ENCODE data around the gene UGT1A8.

The UGT1A8 gene

DNA sequence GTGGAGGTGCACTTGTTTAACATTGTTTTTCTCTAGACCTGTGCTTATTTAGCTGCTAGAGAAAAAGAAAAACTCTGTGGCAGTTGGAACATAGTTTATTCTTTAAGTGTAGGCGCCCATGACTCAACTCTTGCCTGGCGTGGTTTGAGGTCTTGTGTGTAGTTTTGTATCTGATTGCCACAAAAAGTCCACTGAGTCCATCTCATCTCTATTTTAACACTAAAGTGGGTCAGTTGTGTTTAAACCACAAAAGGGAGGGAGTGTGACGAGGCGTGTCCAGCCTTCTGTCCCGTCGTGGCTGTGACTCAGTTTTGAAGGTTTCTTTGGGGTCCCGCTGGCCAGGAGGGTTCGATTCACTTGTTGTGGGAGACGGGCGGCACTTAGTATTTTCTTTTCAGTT lies 39.0 kb downstream of the UGT1A8 start:
- DNase-seq (ENCODE audit: insufficient read length, low spot score) (no peak), FAIRE-seq (no peak)
- no peak for TF ChIP-seq POLR2A (IDR thresholded peaks at IDR 0.05; ENCODE audit: low read depth, low read length)

DNA sequence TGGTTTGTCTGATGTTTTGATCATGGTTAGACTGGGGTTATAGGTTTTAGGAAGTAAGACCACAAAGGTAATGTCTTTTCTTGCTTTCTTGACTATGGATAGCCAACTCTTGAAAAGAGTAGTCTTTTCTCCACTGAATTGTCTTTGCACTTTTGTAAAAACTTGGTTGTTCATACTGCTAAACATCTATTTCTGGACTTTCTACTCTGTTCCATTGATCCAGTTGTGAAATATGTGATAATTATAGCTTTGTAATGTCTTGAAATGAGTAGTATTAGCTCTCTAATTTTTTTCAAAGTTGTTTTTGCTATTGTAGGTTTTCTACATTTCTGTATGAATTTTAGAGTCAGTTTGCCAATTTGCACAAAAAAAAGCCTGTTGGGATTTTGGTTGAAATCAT lies 41.2 kb downstream of the UGT1A8 start:
- no peak for DNase-seq (ENCODE audit: insufficient read length, low spot score)

DNA sequence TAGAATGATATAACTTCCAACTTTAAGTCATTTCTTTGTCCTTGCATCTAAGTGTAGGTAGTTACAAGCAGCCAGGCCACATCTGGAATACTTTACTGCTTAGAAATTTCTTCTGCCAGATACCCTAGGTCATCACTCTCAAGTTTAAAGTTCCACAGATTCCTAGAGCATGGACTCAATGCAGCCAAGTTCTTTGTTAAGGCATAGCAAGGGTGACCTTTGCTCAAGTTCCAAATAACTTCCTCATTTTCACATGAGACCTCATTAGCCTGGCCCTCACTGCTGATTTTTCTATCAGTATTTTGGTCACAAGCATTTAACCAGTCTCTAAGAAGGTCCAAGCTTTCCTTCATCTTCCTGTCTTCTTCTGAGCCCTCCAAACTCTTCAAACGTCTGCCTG lies 46.5 kb downstream of the UGT1A8 start:
- no peak for TF ChIP-seq POLR2A (IDR thresholded peaks at IDR 0.05; ENCODE audit: low read depth, low read length)
- DNase-seq (ENCODE audit: insufficient read length, low spot score) (no peak), FAIRE-seq (no peak)

More for the DNA sequence above, 41.2 kb downstream of the UGT1A8 start:
- no peak for FAIRE-seq
- no peak for TF ChIP-seq POLR2A (IDR thresholded peaks at IDR 0.05; ENCODE audit: low read depth, low read length)

DNA sequence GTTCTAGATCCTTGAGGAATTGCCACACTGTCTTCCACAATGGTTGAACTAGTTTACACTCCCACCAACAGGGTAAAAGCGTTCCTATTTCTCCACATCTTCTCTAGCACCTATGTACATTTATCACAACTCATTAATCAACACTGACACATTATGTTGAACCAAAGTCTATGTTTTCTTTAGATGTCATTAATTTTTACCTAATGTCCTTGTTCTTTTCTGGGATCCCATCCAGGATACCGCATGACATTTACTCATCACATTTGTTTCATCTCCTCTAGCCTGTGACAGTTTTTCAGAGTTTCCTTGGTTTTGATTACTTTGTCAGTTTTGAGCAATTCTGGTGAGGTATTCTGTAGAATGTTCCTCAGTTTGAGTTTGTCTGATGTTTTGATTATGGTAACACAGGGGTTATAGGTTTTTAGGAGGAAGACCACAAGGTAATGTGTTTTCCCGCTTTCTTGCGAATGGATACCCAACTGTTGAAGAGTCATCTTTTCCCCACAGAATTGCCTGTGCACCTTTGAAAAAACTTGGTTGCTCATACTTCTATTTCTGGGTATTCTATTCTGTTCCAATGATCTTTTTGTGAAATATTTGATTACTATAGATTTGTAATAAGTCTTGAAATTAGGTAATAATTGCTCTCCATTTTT lies 51.3 kb downstream of the UGT1A8 start:
- no peak for DNase-seq (ENCODE audit: insufficient read length, low spot score)
- TF ChIP-seq POLR2A (IDR thresholded peaks at IDR 0.05; ENCODE audit: low read depth, low read length), result no peak
- FAIRE-seq, result no peak

DNA sequence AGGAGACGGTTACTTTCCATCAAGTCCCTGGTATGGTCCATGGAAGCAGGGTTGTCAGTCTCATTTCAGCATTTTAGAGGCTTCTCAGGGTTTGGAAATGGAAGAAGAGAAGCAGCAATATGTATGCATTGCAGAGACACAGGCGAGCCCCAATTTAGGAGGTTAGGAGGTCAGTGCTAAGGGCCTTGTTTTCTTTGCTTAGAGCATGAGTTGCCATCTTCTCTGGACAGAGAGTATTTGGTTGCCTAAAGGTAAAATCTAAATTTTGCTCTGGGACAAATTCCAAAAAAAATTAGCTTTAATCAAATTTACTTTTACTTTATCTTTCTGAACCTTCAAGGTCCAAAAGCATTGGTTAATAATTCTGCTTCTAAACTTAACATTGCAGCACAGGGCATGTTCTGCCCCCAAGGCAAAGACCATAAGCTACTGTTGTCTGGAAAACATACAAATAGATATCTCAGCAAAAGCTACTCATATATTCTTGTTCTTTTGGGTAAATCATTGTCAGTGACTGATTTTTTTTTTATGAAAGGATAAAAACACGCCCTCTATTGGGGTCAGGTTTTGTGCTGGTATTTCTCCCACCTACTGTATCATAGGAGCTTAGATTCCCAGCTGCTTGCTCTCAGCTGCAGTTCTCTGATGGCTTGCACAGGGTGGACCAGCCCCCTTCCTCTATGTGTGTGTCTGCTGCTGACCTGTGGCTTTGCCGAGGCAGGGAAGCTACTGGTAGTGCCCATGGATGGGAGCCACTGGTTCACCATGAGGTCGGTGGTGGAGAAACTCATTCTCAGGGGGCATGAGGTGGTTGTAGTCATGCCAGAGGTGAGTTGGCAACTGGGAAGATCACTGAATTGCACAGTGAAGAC lies 54.1 kb downstream of the UGT1A8 start, which contains the start of gene UGT1A9:
Gene UGT1A9 (plus strand): TSS at position 609 of the 872 bp plus-strand sequence. CDS start 37 bp downstream, at position 646.
- DNase-seq (ENCODE audit: insufficient read length, low spot score) (no peak), FAIRE-seq (no peak)
- no peak for TF ChIP-seq POLR2A (IDR thresholded peaks at IDR 0.05; ENCODE audit: low read depth, low read length)

DNA sequence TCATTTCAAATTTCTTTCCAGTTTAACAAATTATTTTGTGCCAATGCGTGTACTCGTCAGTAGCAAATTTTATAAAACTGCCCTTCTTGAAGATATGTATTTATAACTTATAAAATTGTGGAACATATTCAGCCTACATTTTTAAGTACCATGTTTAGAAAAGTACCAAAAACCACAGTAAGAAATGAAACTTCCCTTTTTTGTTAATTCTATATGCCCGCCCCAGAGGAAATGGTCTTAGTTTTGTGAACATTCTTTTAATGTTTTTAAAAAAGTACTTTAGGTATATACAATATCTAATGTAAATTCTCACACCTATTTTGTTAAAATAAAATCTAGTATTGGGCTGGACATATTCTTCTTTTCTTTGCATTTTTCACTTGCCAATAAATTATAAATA lies 55.5 kb downstream of the UGT1A8 start:
- TF ChIP-seq POLR2A (IDR thresholded peaks at IDR 0.05; ENCODE audit: low read depth, low read length), result no peak
- DNase-seq (ENCODE audit: insufficient read length, low spot score) (no peak), FAIRE-seq (no peak)

DNA sequence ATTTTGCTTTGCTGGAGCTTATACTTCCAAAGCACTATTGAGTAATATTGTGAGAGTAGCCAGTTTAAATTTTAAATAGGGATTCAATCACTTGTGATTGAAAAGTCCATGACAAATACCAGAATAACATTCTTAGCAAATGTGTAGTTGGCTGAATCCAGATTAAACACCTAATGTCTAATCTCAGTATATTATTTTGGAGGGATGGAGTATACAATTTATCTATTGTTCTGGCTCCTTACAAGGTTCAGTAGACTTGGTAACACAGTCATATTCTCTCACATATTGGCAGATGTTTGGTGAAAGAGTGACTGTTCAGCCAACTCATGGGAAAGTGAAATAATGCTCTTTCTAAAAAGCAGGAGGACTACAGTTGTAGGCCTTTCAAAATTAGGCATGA lies 56.5 kb downstream of the UGT1A8 start:
- FAIRE-seq (peak; percentile 6), DNase-seq (ENCODE audit: insufficient read length, low spot score) (no peak)
- no peak for TF ChIP-seq POLR2A (IDR thresholded peaks at IDR 0.05; ENCODE audit: low read depth, low read length)

DNA sequence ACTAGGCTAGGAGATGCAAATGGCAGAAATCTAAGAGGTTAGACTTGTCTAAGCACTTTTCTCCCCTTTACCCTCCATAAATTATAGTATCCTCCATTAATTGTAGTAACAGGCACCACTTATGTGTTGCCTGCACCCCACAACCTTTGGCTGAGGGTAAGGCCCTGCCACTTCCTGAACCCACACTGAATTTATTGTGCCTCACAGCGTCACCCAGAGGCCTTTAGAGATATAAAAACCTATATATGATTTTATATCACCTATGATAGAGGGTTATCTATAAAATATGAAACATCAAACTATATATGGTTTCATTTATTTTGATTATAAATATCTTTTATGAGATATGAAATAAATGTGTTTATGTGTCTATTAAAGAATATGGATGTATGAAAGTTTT lies 56.9 kb downstream of the UGT1A8 start:
- DNase-seq (ENCODE audit: insufficient read length, low spot score) (no peak), FAIRE-seq (no peak)
- no peak for TF ChIP-seq POLR2A (IDR thresholded peaks at IDR 0.05; ENCODE audit: low read depth, low read length)

DNA sequence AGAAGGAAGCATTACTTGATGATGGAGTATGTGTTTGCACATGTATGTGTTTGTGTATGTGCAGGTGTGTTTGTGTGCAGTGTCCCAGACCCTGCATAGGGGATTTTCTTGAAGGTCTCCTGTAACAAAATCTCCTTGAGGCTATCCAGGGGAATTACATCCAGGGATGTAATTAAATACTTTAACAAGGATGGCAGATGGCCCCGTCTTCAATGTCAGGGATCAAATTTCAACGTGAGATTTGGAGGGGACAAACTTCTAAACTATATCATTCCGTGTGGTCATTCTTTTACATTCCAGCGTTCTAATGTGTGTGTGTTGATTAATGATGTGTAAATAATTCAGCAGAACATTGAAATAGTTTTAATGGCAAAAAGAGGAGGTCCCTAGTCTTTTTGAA lies 57.6 kb downstream of the UGT1A8 start:
- FAIRE-seq (no peak), DNase-seq (ENCODE audit: insufficient read length, low spot score) (no peak)
- TF ChIP-seq POLR2A (IDR thresholded peaks at IDR 0.05; ENCODE audit: low read depth, low read length), result no peak

DNA sequence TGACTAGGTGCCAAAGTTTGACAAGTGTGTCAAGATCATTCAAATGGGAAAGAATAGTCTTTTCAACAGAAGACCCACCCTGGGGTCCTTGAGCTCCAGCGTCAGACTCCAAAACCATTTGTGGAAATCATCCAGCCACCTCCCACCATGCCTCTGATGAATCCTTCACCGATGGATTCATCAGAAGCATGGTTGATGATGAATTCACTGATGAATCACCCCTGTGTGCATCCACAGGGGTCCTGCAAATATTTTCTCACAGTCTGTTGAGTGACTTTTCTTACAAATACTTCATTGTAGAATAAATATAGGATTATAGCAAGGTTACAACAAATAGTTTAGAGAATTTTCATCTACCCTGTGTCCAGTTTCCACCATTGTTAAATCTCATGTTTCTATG lies 58.6 kb downstream of the UGT1A8 start:
- DNase-seq (ENCODE audit: insufficient read length, low spot score) (no peak), FAIRE-seq (peak; percentile 15)
- TF ChIP-seq POLR2A (IDR thresholded peaks at IDR 0.05; ENCODE audit: low read depth, low read length), result no peak

DNA sequence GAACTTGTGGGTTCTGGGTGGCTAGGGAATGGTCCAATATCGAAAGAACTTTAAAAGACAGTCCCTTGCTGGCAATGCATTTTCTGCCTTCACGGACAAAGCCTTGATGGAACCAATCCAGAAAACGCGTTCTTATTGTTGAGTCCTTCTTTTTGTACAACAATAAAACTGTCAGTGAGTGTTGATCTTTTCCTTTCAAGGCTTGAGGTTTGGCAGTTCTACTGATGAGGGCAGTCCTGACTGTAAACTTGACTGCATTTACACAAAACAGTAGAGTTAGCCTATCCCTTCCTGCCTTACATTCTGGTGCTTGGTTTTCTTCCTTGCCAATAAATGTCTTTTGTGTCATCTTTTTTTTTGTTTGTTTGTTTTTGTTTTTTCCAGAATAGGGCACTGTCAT lies 61.8 kb downstream of the UGT1A8 start:
- TF ChIP-seq POLR2A (IDR thresholded peaks at IDR 0.05; ENCODE audit: low read depth, low read length), result no peak
- FAIRE-seq (no peak), DNase-seq (ENCODE audit: insufficient read length, low spot score) (no peak)

DNA sequence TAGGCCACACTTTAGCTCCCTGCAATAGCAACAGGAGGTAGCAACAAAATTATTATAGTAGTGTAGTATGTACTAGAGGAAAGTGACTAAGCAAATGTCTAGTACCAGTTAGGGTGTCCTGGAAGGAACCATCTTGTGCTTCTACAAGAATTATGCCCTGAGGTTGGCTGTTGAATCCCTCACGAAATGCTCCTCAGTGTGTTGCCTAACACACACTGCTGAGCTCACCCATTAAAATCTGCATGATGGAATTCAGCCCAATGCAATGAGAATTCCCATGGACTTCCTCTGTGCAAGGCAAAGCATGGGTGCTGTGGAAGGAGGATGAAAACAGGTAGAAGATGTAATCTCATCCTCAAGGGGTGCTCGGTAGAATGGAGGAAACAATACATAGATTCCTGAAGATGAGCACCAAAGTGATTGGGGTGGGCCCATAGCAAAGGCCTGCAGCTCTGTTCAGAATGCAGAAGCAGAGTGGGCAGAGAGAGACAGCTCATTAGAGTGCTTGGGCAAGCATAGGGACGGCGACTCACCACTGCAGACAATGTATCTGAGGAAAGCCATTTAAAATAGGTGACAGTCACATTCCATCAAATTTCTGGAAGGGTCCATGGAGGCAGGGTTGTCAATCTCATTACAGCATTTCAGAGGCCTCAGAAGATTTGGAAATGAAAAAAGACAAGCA lies 63.1 kb downstream of the UGT1A8 start:
- no peak for DNase-seq (ENCODE audit: insufficient read length, low spot score)
- no peak for FAIRE-seq
- TF ChIP-seq POLR2A (IDR thresholded peaks at IDR 0.05; ENCODE audit: low read depth, low read length), result no peak

DNA sequence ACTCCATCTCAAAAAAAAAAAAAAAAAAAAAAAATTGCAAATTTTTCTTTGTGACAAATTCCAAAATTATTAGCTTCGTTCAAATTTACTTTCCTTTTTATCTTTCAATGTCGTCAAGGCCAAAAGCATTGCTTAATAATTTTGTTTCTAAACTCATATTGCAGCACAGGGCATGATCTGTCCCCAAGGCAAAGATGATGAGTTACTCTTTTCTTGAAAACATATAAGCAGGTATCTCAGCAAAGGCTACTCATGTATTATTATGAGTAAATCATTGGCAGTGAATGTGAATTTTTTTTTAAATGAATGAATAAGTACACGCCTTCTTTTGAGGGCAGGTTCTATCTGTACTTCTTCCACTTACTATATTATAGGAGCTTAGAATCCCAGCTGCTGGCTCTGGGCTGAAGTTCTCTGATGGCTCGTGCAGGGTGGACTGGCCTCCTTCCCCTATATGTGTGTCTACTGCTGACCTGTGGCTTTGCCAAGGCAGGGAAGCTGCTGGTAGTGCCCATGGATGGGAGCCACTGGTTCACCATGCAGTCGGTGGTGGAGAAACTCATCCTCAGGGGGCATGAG lies 64.2 kb downstream of the UGT1A8 start, which contains the start of gene UGT1A7:
Gene UGT1A7 (plus strand): TSS at position 381 of the 579 bp plus-strand sequence. CDS start 37 bp downstream, at position 418.
- DNase-seq (ENCODE audit: insufficient read length, low spot score) (no peak), FAIRE-seq (no peak)
- TF ChIP-seq POLR2A (IDR thresholded peaks at IDR 0.05; ENCODE audit: low read depth, low read length), result no peak

DNA sequence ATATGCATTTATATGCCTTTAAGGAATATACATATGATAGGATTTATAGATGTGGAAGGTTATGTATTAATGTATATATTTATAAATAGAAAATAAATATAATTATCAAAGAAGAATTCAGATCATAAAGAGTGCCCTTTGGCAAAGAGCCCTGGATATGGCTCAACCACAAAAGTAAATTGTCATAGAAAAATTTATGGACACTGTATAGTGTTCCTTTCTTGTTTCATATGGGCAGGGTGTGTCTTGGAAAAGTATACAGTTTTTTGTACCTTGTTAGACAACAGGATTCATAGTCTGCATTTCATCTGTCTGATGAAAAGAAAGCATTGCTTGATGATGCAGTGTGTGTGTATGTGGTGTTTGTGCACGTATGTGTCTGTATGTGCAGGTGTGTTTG lies 67.2 kb downstream of the UGT1A8 start:
- FAIRE-seq, result no peak
- DNase-seq (ENCODE audit: insufficient read length, low spot score), result no peak
- TF ChIP-seq POLR2A (IDR thresholded peaks at IDR 0.05; ENCODE audit: low read depth, low read length), result no peak
